HG03159 (cell line): ENCODE measurements around the gene FICD.

Experiments
- ATAC-seq: cut with Tn5 transposase; IDR thresholded peaks from one replicate; pipeline ENCODE4 v1.9.1; 2021; ENCODE audit warnings: mild to moderate bottlenecking, moderate library complexity; ENCODE audit not compliant: unreplicated experiment

FICD gene

GRCh38 chr12:108498136-108498535 lies 16.9 kb upstream of the FICD start:
- no peak for ATAC-seq

- no peak for ATAC-seq
Measured at GRCh38 chr12:108502922-108503321, 12.2 kb upstream of the FICD start.

- ATAC-seq = no peak
Measured at GRCh38 chr12:108505129-108505528, 9.9 kb upstream of the FICD start.

- ATAC-seq = no peak
Measured at GRCh38 chr12:108507971-108508642, 7.0 kb upstream of the FICD start.

GRCh38 chr12:108509806-108510205 lies 5.3 kb upstream of the FICD start:
- no peak for ATAC-seq

GRCh38 chr12:108510836-108511235 lies 4.2 kb upstream of the FICD start:
- no peak for ATAC-seq

- ATAC-seq = no peak
Measured at GRCh38 chr12:108511633-108512540, 3.2 kb upstream of the FICD start.

- no peak for ATAC-seq
Measured at GRCh38 chr12:108514468-108514972, 557 bp upstream of the FICD start.

GRCh38 chr12:108515916-108516315 lies 839 bp downstream of the FICD start:
- no peak for ATAC-seq

GRCh38 chr12:108516511-108517275 lies 1.6 kb downstream of the FICD start:
- no peak for ATAC-seq

GRCh38 chr12:108517288-108518100 lies 2.4 kb downstream of the FICD start:
- ATAC-seq = no peak

- no peak for ATAC-seq
Measured at GRCh38 chr12:108518101-108518715, 3.1 kb downstream of the FICD start.

- no peak for ATAC-seq
Measured at GRCh38 chr12:108518716-108519496, 3.8 kb downstream of the FICD start.

- ATAC-seq = no peak
Measured at GRCh38 chr12:108519558-108519957, 4.5 kb downstream of the FICD start.

GRCh38 chr12:108523365-108523764 lies 8.3 kb downstream of the FICD start:
- ATAC-seq = no peak

- no peak for ATAC-seq
Measured at GRCh38 chr12:108525681-108526080, 10.6 kb downstream of the FICD start.

- no peak for ATAC-seq
Measured at GRCh38 chr12:108526482-108527165, 11.5 kb downstream of the FICD start.

- ATAC-seq = no peak
Measured at GRCh38 chr12:108527166-108527496, 12.1 kb downstream of the FICD start.

- ATAC-seq = no peak
Measured at GRCh38 chr12:108530161-108530560, 15.1 kb downstream of the FICD start.
